ENCODE data around the gene RAD51C.
"Not testable (repeated sequence)": the region's sequence is repeated elsewhere in the genome, so short reads cannot be mapped to it uniquely, and the experiment has no call there.

RAD51C gene

GRCh38 chr17:58679263-58680037 lies 13.0 kb upstream of the RAD51C start:
- no peak overlapping the region for H3K9ac ChIP-seq

DNA sequence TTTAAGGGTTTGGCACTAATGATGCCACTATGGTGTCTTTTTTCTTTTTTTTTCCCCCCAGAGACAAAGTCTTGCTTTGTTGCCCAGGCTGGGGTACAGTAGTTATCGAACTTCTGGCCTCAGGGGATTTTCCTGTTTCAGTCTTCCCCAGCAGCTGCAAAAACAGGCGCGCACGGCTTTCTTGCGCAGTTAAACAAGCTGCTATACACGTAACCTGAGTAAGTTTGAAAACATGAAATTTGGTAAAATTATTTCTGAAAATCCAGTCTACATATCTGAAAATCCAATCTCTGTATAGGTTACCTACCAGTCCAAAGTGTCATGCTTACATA lies 12.4 kb upstream of the RAD51C start:
- H3K9ac ChIP-seq, result no peak overlapping the region
- peaks cover 0 to 5% (median 0%) of the 10 kb centered on the region in 10 experiments; a peak in 2 of 20 replicates for H3K4me1 ChIP-seq
- no peak for TF ChIP-seq Cebpa-rat (IDR thresholded peaks at IDR 0.05)
- no peak overlapping the region for H3K27ac ChIP-seq
- no peaks in the 10 kb centered on the region for H3K27me3 ChIP-seq
- 0 out of 22 replicates have a peak overlapping the region, but pooled peaks of 1 of the 11 experiments have one; percentile 5 for H3K4me2 ChIP-seq
- no peaks in the 10 kb centered on the region for H4K20me1 ChIP-seq
- no peak overlapping the region for H3K4me3 ChIP-seq
- H3K9me3 ChIP-seq (replicated peaks in 1 of 11), result no peaks in the 10 kb centered on the region
- H3K36me3 ChIP-seq, result no peaks in the 10 kb centered on the region

More at GRCh38 chr17:58679263-58680037, 13.0 kb upstream of the RAD51C start:
- no peak overlapping the region for H3K4me3 ChIP-seq
- no peak overlapping the region for H3K27ac ChIP-seq
- H3K9me3 ChIP-seq (replicated peaks in 1 of 11), result no peaks in the 10 kb centered on the region
- no peaks in the 10 kb centered on the region for H3K36me3 ChIP-seq
- H4K20me1 ChIP-seq, result no peaks in the 10 kb centered on the region
- no peaks in the 10 kb centered on the region for H3K27me3 ChIP-seq
- peak overlapping the region in 1 of 11 experiments; percentile 5; a peak in 1 of 22 replicates for H3K4me2 ChIP-seq
- TF ChIP-seq Cebpa-rat (IDR thresholded peaks at IDR 0.05), result no peak
- peaks cover 0 to 6% (median under 1%) of the 10 kb centered on the region in 10 experiments; a peak in 6 of 20 replicates for H3K4me1 ChIP-seq

DNA sequence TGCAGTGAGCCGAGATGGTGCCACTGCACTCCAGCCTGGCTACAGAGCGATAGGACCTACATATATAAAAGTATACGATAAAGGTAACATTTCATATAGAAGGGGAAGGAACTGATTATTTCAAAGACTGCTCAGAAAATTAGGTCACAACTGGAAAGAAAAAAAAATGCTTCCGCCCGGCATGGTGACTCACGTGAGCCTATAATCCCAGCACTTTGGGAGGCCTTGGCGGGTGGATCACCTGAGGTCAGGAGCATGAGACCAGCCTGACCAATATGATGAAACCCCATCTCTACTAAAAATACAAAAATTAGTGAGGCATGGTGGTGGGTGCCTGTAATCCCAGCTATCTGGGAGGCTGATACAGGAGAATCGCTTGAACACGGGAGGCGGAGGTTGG lies 8.4 kb upstream of the RAD51C start:
- H3K27me3 ChIP-seq, result no peaks in the 10 kb centered on the region
- H3K4me3 ChIP-seq, result no peak overlapping the region
- no peaks in the 10 kb centered on the region for H3K9me3 ChIP-seq (replicated peaks in 1 of 11)
- no peak overlapping the region for H3K27ac ChIP-seq
- H4K20me1 ChIP-seq, result no peaks in the 10 kb centered on the region
- H3K4me2 ChIP-seq, result no peak overlapping the region
- no peak overlapping the region for H3K9ac ChIP-seq
- peaks cover 0 to 6% (median 0%) of the 10 kb centered on the region in 10 experiments; a peak in 2 of 20 replicates for H3K4me1 ChIP-seq
- TF ChIP-seq Cebpa-rat (IDR thresholded peaks at IDR 0.05), result no peak
- no peaks in the 10 kb centered on the region for H3K36me3 ChIP-seq

- H3K4me1 ChIP-seq, H3K36me3 ChIP-seq, H4K20me1 ChIP-seq: not testable (repeated sequence)
Measured at GRCh38 chr17:58684462-58684861, 7.9 kb upstream of the RAD51C start.

GRCh38 chr17:58686980-58687379 lies 5.4 kb upstream of the RAD51C start:
- peaks cover 0 to 17% (median 12%) of the 10 kb centered on the region in 11 experiments; a peak in 12 of 22 replicates for H3K9me3 ChIP-seq (replicated peaks in 1 of 11)
- no peak overlapping the region for H3K9ac ChIP-seq
- H3K4me3 ChIP-seq, result no peak overlapping the region
- TF ChIP-seq Cebpa-rat (IDR thresholded peaks at IDR 0.05), result no peak
- no peak overlapping the region for H3K27ac ChIP-seq
- H4K20me1 ChIP-seq, result no peaks in the 10 kb centered on the region
- H3K27me3 ChIP-seq, result no peaks in the 10 kb centered on the region
- no peak overlapping the region for H3K4me2 ChIP-seq
- peaks cover 0 to 8% (median 0%) of the 10 kb centered on the region in 10 experiments; a peak in 6 of 20 replicates for H3K4me1 ChIP-seq
- H3K36me3 ChIP-seq, result no peaks in the 10 kb centered on the region

More at GRCh38 chr17:58684462-58684861, 7.9 kb upstream of the RAD51C start:
- H3K9ac ChIP-seq; H3K4me3 ChIP-seq; H3K9me3 ChIP-seq (replicated peaks in 1 of 11); H3K27ac ChIP-seq; H3K27me3 ChIP-seq; H3K4me2 ChIP-seq: not testable (repeated sequence)

- H4K20me1 ChIP-seq, result no peaks in the 10 kb centered on the region
- H3K27ac ChIP-seq, result no peak overlapping the region
- no peak for TF ChIP-seq Cebpa-rat (IDR thresholded peaks at IDR 0.05)
- H3K27me3 ChIP-seq, result no peaks in the 10 kb centered on the region
- H3K4me3 ChIP-seq, result no peak overlapping the region
- no peaks in the 10 kb centered on the region for H3K36me3 ChIP-seq
- H3K9me3 ChIP-seq (replicated peaks in 1 of 11), result peaks cover 0 to 17% (median 12%) of the 10 kb centered on the region in 11 experiments; a peak in 12 of 22 replicates
- no peak overlapping the region for H3K9ac ChIP-seq
- H3K4me1 ChIP-seq, result peaks cover 6 to 18% (median 7%) of the 10 kb centered on the region in 10 experiments
- H3K4me2 ChIP-seq, result peak overlapping the region in 1 of 11 experiments; percentile 7; a peak in 1 of 22 replicates
Measured at GRCh38 chr17:58688521-58688920, 3.9 kb upstream of the RAD51C start.

GRCh38 chr17:58690033-58690432 lies 2.4 kb upstream of the RAD51C start:
- peak in 10 of 11 experiments; percentile 24 to 92 (median 76); a peak in 14 of 22 replicates for TF ChIP-seq Cebpa-rat (IDR thresholded peaks at IDR 0.05)
- not testable (repeated sequence) for H3K4me3 ChIP-seq
- peaks cover 0 to 17% (median 12%) of the 10 kb centered on the region in 11 experiments; a peak in 12 of 22 replicates for H3K9me3 ChIP-seq (replicated peaks in 1 of 11)

DNA sequence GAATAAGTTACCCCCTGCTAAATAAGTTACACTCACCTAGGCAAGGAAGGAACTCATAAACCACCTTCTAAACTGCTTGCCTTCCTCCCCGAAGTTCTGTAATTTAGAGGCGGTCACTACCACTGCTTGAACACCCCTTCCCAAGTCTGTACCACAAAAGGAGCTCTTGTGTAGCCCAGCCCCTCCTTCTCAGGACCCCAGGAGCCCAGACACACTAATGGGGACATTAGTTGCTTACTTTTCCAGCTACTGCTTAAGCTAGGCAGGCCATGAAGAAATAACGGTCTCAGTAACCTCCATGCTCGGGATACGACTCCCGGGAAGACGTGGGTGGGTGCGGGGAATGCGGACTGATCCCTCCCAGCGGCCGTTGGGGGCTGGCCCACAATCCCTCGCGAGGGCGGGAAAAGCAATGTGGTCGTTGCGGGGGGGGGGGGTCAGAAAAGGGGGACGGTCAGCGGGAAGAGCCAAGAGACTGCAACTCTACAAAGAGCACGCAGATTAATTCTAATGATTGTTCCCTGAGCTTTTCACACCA lies 632 bp upstream of the RAD51C start, which contains the start of gene TEX14:
TSS of gene TEX14 (minus strand) at position 345 of the 538 bp plus-strand sequence. CDS start 40,044 bp downstream, outside the sequence.
- H4K20me1 ChIP-seq, result no peaks in the 10 kb centered on the region; a peak in 2 of 22 replicates
- peak within 1 kb of the TSS; percentile 63 to 84 (median 76) for H3K4me3 ChIP-seq
- H3K9ac ChIP-seq, result peak within 1 kb of the TSS; percentile 77 to 94 (median 84)
- H3K36me3 ChIP-seq, result peaks cover 4 to 32% (median 25%) of the 10 kb centered on the region in 11 experiments; a peak in 21 of 22 replicates
- peaks cover 17 to 32% (median 23%) of the 10 kb centered on the region in 10 experiments for H3K4me1 ChIP-seq
- no peaks in the 10 kb centered on the region for H3K27me3 ChIP-seq
- peak within 1 kb of the TSS; percentile 73 to 93 (median 81) for H3K27ac ChIP-seq
- H3K9me3 ChIP-seq (replicated peaks in 1 of 11), result peaks cover 0 to 17% (median 12%) of the 10 kb centered on the region in 11 experiments; a peak in 12 of 22 replicates
- H3K4me2 ChIP-seq, result peak within 1 kb of the TSS; percentile 68 to 94 (median 83)
- TF ChIP-seq Cebpa-rat (IDR thresholded peaks at IDR 0.05), result no peak

More at GRCh38 chr17:58690033-58690432, 2.4 kb upstream of the RAD51C start:
- H4K20me1 ChIP-seq, H3K27ac ChIP-seq, H3K27me3 ChIP-seq, H3K9ac ChIP-seq: not testable (repeated sequence)
- H3K36me3 ChIP-seq, result peaks cover 0 to 15% (median 8%) of the 10 kb centered on the region in 11 experiments; a peak in 17 of 22 replicates
- peaks cover 17 to 32% (median 21%) of the 10 kb centered on the region in 10 experiments for H3K4me1 ChIP-seq
- peak overlapping the region in 6 of 11 experiments; percentile 19 to 38 (median 26); a peak in 7 of 22 replicates for H3K4me2 ChIP-seq

GRCh38 chr17:58693208-58693607 lies 806 bp downstream of the RAD51C start:
- Histone ChIP-seq H4K20me1 (no peaks in the 10 kb centered on the region; a peak in 2 of 22 replicates), H3K9me3 (replicated peaks in 1 of 11) (peaks cover 0 to 17% (median 12%) of the 10 kb centered on the region in 11 experiments; a peak in 12 of 22 replicates), H3K4me2 (peak overlapping the region; percentile 68 to 94 (median 83)), H3K9ac (peak overlapping the region; percentile 77 to 94 (median 84)), H3K36me3 (peaks cover 4 to 47% (median 34%) of the 10 kb centered on the region in 11 experiments; a peak in 21 of 22 replicates), H3K27ac (peak overlapping the region; percentile 73 to 93 (median 81); a peak in 21 of 22 replicates), H3K4me1 (peaks cover 17 to 36% (median 23%) of the 10 kb centered on the region in 10 experiments), H3K27me3 (no peaks in the 10 kb centered on the region), H3K4me3 (peak overlapping the region; percentile 63 to 84 (median 76))
- no peak for TF ChIP-seq Cebpa-rat (IDR thresholded peaks at IDR 0.05)

Measured in BLaER1 treated with 17β-estradiol and CSF1 and Interleukin-3, amounts not matched to agents 10 nM and 100 nM (cell line).